Right lobe of liver (tissue), 4 donors: ENCODE results near the gene CYB561D2.

Source experiments
- CTCF ChIP-seq, 4 donors: fragments of 200-600 bp in 3 of 4; fragments of 450-650 bp in 1 of 4; IDR thresholded peaks; one replicate each; pipeline versions ENCODE4 v1.5.1 to v1.8.0; 2016 to 2022; ENCODE audit warnings: antibody characterized with exemption in 4 of 4, mild to moderate bottlenecking in 2 of 4
- POLR2A ChIP-seq: fragments of 450-650 bp; IDR thresholded peaks from one replicate; pipeline ENCODE4 v1.6.1; 2017; ENCODE audit warnings: antibody characterized with exemption, mild to moderate bottlenecking
- donor health status: DM: no; HTN: no; CAD: no.
- donor health status: DM: no; HTN: no; CAD: no.
- donor health status: DM: no; HTN: yes; CAD: no.

- TF ChIP-seq CTCF (IDR thresholded peaks at IDR 0.05) (no peak), POLR2A (no peak)
These were observed 8.5 kb upstream of the CYB561D2 start for GRCh38 chr3:50341996-50342650.
